PC-9 (cell line): ENCODE data around the gene MMS22L.

Experiments used
- CTCF ChIP-seq: fragments of 200-600 bp; sonication (generic); conservative IDR thresholded peaks from 2 replicates; pipeline ENCODE4 v1.6.1; 2017; ENCODE audit warnings: mixed run types, antibody characterized with exemption, mild to moderate bottlenecking, moderate library complexity
- EZH2 ChIP-seq: fragments of 200-600 bp; sonication (generic); IDR thresholded peaks from 2 replicates; pipeline ENCODE4 v1.8.0; 2017; ENCODE audit warnings: antibody characterized with exemption, low read depth

GRCh38 chr6:97145691-97146090 is 137.3 kb downstream of the MMS22L start:
- TF ChIP-seq CTCF, result no peak
- no peak for TF ChIP-seq EZH2
